A549 treated with Mapracorat at 1 μM for 4 hours (cell line): Measurements from ENCODE around the gene PRDM11. TPM values are rescaled to one million over a fixed set of nuclear protein-coding genes. Genes with fewer than 3 reads are reported as not detected.

ENCODE experiments used
- total RNA-seq: library from RNA; stranded (reverse); fragments of 200-300 nt; extraction: Qiagen RNA extraction; gene quantifications from 5 replicates; pipeline ENCODE4 v1.2.3, GENCODE V29; 2022

Gene PRDM11
- total RNA-seq, result 5.7 to 8.0 TPM (median 7.7 TPM) in 5 replicates

GRCh38 chr11:45146072-45147016 is at the start of gene PRDM11:
Gene PRDM11 (plus strand): TSS chr11:45146639. CDS start chr11:45181767, 35,128 bp downstream.

Other genes with a start within 250 kb of the PRDM11 start
- gene TP53I11, start 195.8 kb upstream of the PRDM11 start, total RNA-seq, result 33.8 to 47.8 TPM (median 43.4 TPM) in 5 replicates
- gene SYT13, start 139.7 kb downstream of the PRDM11 start, total RNA-seq, result 5.8 to 6.6 TPM (median 5.9 TPM) in 5 replicates